Germinal center (tissue), 1 donor: ENCODE data around the gene TPM3.
"Not testable (repeated sequence)": the region's sequence is repeated elsewhere in the genome, so short reads cannot be mapped to it uniquely, and the experiment has no call there.

ENCODE experiments used
- DNase-seq: peaks from one replicate; pipeline ENCODE4 v3.0.0; 2012; ENCODE audit warnings: mixed read lengths, low spot score

Gene TPM3

GRCh38 chr1:154205778-154206177, 13.9 kb upstream of the TPM3 start:
- not testable (repeated sequence) for DNase-seq

GRCh38 chr1:154199563-154199879, 7.6 kb upstream of the TPM3 start:
- no peak for DNase-seq

- peak; percentile 72 for DNase-seq
Observed at GRCh38 chr1:154198756-154199562, 7.1 kb upstream of the TPM3 start.

- no peak for DNase-seq
Observed at GRCh38 chr1:154193821-154194220, 1.9 kb upstream of the TPM3 start.

GRCh38 chr1:154192476-154192875, 576 bp upstream of the TPM3 start:
- no peak for DNase-seq

- DNase-seq = no peak
Observed at GRCh38 chr1:154190550-154190949, 1.4 kb downstream of the TPM3 start.

GRCh38 chr1:154186852-154187501, 4.9 kb downstream of the TPM3 start:
- no peak for DNase-seq

GRCh38 chr1:154186177-154186576, 5.7 kb downstream of the TPM3 start:
- peak; percentile 55 for DNase-seq

- DNase-seq = peak; percentile 95
Observed at GRCh38 chr1:154183046-154183915, 8.6 kb downstream of the TPM3 start.

- DNase-seq = peak; percentile 68
Observed at GRCh38 chr1:154182344-154183045, 9.4 kb downstream of the TPM3 start.

- no peak for DNase-seq
Observed at GRCh38 chr1:154181944-154182343, 10.0 kb downstream of the TPM3 start.

GRCh38 chr1:154179946-154180687, 11.8 kb downstream of the TPM3 start:
- peak; percentile 70 for DNase-seq

- no peak for DNase-seq
Observed at GRCh38 chr1:154178911-154179811, 12.7 kb downstream of the TPM3 start.

- no peak for DNase-seq
Observed at GRCh38 chr1:154178013-154178412, 13.9 kb downstream of the TPM3 start.

GRCh38 chr1:154176337-154176736, 15.6 kb downstream of the TPM3 start:
- DNase-seq = no peak

- no peak for DNase-seq
Observed at GRCh38 chr1:154174654-154175053, 17.2 kb downstream of the TPM3 start.

GRCh38 chr1:154171880-154172279, 20.0 kb downstream of the TPM3 start:
- DNase-seq = no peak

GRCh38 chr1:154171223-154171583, 20.7 kb downstream of the TPM3 start:
- no peak for DNase-seq

GRCh38 chr1:154170547-154171222, 21.2 kb downstream of the TPM3 start:
- no peak for DNase-seq

GRCh38 chr1:154167461-154167860, 24.4 kb downstream of the TPM3 start:
- no peak for DNase-seq
